GM12865 (cell line): ENCODE measurements around the gene HCAR2.
"Not testable (repeated sequence)": the region's sequence is repeated elsewhere in the genome, so short reads cannot be mapped to it uniquely, and the experiment has no call there.

Experiments
- DNase-seq: peaks from one replicate; pipeline ENCODE4 v3.0.0; 2010; ENCODE audit warnings: low read depth
- H3K4me3 ChIP-seq: 2 replicates; pipeline ENCODE4 v1.5.1; 2011; ENCODE audit warnings: mild to moderate bottlenecking, low read depth, low read length, control low read depth
- TF ChIP-seq, protein P1 (sequence below): IDR thresholded peaks from 2 replicates; pipeline ENCODE4 v1.5.1; 2011; ENCODE audit warnings: low read length, control low read depth, low read depth, inconsistent platforms; ENCODE audit not compliant: insufficient read depth; ENCODE audit errors: missing control alignments

HCAR2 gene

DNA sequence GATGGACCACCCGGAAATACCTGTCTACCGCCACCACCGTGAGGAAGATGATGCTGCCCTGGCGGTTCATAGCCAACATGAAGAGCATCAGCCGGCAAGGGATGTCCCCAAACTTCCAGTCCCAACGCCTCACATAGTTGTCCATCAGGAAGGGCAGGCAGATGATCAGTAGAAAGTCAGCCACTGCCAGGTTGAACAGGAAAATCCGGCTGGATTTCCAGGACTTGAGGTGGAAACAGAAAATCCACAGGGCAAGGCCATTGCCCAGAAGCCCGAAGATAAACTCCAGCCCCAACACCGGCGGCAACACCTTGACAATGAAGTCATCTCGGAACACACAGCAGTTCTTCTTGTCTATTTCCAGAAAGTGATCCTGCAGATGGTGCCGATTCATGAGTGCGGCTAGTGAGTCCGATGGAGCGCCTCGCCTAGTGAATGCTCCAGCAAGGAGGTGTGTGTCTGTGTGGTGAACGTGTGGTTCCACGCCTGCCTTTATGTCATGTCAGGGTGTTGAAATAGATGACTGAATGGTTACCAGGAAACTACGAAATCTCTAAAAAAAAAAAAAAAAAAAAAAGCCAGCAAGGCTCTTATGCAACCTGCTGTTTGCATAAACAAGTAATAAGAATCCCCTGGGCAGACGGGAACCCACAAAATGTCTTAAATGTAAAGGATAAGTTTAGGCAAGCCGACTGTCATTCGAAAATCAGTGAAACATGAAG lies at the start of gene HCAR2:
HCAR2 (minus strand) TSS at position 468 of the 722 bp plus-strand sequence; CDS start at position 394, 74 bp downstream.
- not testable (repeated sequence) for H3K4me3 ChIP-seq
- DNase-seq, result peak; percentile 15

- TF ChIP-seq, protein P1, sequence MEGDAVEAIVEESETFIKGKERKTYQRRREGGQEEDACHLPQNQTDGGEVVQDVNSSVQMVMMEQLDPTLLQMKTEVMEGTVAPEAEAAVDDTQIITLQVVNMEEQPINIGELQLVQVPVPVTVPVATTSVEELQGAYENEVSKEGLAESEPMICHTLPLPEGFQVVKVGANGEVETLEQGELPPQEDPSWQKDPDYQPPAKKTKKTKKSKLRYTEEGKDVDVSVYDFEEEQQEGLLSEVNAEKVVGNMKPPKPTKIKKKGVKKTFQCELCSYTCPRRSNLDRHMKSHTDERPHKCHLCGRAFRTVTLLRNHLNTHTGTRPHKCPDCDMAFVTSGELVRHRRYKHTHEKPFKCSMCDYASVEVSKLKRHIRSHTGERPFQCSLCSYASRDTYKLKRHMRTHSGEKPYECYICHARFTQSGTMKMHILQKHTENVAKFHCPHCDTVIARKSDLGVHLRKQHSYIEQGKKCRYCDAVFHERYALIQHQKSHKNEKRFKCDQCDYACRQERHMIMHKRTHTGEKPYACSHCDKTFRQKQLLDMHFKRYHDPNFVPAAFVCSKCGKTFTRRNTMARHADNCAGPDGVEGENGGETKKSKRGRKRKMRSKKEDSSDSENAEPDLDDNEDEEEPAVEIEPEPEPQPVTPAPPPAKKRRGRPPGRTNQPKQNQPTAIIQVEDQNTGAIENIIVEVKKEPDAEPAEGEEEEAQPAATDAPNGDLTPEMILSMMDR, result peak; percentile 97
- peak; percentile 99 for DNase-seq
- H3K4me3 ChIP-seq, result peak within 1 kb of the TSS; percentile 81
These were observed 49.5 kb upstream of the HCAR2 start, which contains the start of gene DENR for GRCh38 chr12:122752464-122753318. TSS of gene DENR (plus strand) at chr12:122752824. CDS start at chr12:122753702, 878 bp downstream.

DNA sequence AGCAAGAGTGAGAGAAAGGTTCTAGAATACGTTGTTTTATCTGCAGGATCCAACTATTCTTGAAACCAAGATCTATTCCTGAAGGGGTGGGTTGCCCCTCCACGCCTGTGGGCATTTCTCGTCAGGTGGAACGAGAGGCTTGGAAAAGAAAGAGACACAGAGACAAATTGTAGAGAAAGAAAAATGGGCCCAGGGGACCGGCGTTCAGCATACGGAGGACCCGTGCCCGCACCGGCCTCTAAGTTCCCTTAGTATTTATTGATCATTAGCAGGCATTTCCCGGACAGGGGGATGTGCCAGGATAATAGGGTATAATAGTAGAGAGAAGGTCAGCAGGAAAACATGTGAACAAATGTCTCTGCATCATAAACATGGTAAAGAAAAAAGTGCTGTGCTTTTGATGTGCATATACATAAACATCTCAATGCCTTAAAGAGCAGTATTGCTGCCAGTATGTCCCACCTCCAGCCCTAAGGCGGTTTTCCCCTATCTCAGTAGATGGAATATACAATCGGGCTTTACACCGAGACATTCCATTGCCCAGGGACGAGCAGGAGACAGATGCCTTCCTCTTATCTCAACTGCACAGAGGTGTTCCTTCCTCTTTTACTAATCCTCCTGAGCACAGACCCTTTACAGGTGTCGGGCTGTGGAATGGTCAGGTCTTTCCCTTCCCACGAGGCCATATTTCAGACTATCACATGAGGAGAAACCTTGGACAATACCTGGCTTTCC lies 47.8 kb upstream of the HCAR2 start:
- not testable (repeated sequence) for DNase-seq, H3K4me3 ChIP-seq

DNA sequence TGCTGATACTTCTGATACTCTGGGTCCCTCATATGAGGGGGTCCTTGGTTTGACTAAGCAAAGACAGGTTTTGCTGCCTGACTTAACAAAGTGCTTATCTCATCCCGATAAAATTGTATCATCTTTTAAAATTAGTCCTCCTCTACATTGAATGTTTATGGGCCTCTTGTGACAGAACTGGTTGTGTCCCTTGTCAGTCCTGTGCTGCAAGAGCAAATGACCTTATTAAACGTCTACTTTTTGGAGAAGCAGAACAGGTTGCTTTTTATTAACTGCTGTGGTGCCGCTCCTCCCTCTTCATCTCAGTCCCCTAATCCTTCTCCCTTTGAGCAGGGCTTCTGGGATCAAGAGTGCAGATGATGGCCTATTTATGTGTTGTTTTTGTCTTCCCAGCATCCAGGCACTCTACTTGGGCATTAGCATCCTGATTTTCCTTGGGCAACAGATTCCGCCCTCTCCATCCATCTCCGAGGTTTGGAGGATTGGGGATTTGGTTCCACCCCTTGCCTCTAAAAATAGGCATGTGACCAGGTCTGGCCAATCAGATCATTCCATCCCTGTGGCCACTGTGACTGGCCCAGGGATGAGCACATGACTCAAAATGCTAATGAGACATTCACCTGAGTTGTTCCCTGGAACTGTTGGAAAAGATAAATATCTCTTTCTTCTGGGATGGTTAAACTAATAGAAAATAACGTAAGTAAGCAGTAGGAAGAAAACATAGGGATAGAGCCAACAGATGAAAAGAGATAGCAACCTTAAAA lies 46.6 kb upstream of the HCAR2 start:
- TF ChIP-seq, protein P1, result no peak
- H3K4me3 ChIP-seq, result no peak overlapping the region
- DNase-seq, result no peak

GRCh38 chr12:122747224-122748135 lies 44.3 kb upstream of the HCAR2 start:
- no peak overlapping the region for H3K4me3 ChIP-seq
- TF ChIP-seq, protein P1, result no peak
- no peak for DNase-seq

DNA sequence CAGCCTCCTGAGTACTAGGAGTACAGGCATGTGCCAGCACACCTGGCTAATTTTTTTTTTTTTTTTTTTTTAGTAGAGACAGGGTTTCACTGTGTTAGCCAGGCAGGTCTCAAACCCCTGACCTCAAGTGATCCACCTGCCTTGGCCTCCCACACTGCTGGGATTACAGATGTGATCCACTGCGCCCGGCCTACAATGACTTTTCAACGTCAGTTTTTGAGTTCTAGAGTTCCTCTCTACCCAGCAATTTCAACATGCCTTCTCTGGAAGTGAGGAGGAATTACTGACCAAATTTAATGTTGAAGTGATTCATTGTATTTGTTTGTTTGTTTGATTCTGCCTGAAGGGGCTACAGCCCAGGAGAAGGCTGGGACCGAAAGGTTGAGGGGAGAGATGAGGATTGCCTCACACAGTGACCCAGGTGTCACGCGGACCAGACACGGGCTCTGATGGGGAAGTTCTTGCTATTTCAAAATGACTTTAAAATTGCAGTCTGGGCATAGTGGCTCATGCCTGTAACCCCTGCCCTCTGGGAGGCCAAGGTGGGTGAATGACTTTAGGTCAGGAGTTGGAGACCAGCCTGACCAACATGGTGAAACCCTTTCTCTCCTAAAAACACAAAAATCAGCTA lies 40.9 kb upstream of the HCAR2 start:
- TF ChIP-seq, protein P1, result no peak
- no peak for DNase-seq
- H3K4me3 ChIP-seq, result no peak overlapping the region
